Muscle of leg (tissue), 11 donors: Measurements from ENCODE around the gene COL9A3. TPM values are rescaled to one million over a fixed set of nuclear protein-coding genes. Genes with fewer than 3 reads are reported as not detected.
A peak's percentile ranks its signal among the peaks of the same experiment; 100 is the strongest.

Experiments used
- DNase-seq: peaks from one replicate; pipeline ENCODE4 v3.0.0; 2013
- H3K27ac ChIP-seq: one replicate; pipeline ENCODE4 v1.5.1; 2013; ENCODE audit warnings: mild to moderate bottlenecking, low read length, control low read depth
- H3K27me3 ChIP-seq: one replicate; pipeline ENCODE4 v1.6.1; 2013; ENCODE audit warnings: low read length; ENCODE audit not compliant: control insufficient read depth, insufficient read depth
- H3K36me3 ChIP-seq: one replicate; pipeline ENCODE4 v1.6.1; 2013; ENCODE audit warnings: low read length; ENCODE audit not compliant: control insufficient read depth, insufficient read depth
- H3K4me1 ChIP-seq: one replicate; pipeline ENCODE4 v1.6.1; 2013; ENCODE audit warnings: low read length; ENCODE audit not compliant: control insufficient read depth, insufficient read depth
- H3K4me3 ChIP-seq: one replicate; pipeline ENCODE4 v1.5.1; 2013; ENCODE audit warnings: low read length, control low read depth
- H3K9me3 ChIP-seq: replicated peaks from 2 replicates; pipeline ENCODE4 v1.6.1; 2013; ENCODE audit warnings: low read depth, low read length; ENCODE audit not compliant: control insufficient read depth
- WGBS: methylation state at CpG from one replicate; pipeline ENCODE4 v1.1.5; 2013; ENCODE audit warnings: missing lambda C conversion rate; ENCODE audit not compliant: insufficient coverage; 5-methylcytosine and 5-hydroxymethylcytosine counted together
- polyA plus RNA-seq, 8 donors: library from polyadenylated mRNA; unstranded; fragments of 120-200 nt; gene quantifications; one replicate each; pipeline versions ENCODE4 v1.2.1 to v1.2.3, GENCODE V29; 2013; ENCODE audit warnings: inconsistent platforms in 1 of 8, low replicate concordance in 1 of 8; ENCODE audit not compliant: insufficient read length in 8 of 8, insufficient read depth in 1 of 8
- total RNA-seq: library from RNA; stranded (reverse); fragments of 120-200 nt; gene quantifications from one replicate; pipeline ENCODE4 v1.2.4, GENCODE V29; 2013

Gene COL9A3
- total and polyA plus RNA-seq, 9 donors, result 6.4 to 43.5 (median 14.2) TPM

- Histone ChIP-seq H3K4me3 (no peak overlapping the region), H3K36me3 (peaks cover 4% of the 10 kb centered on the region), H3K27ac (peak overlapping the region; percentile 54), H3K9me3 (no peaks in the 10 kb centered on the region), H3K4me1 (peaks cover 51% of the 10 kb centered on the region), H3K27me3 (peaks cover 51% of the 10 kb centered on the region)
- no peak for DNase-seq
- WGBS, result 52% methylated on average over 9 of the region's 12 CpGs
Measured at GRCh38 chr20:62817975-62818591, 1.2 kb downstream of the COL9A3 start.

- no peaks in the 10 kb centered on the region for H3K36me3 ChIP-seq
- DNase-seq, result peak; percentile 84
- H3K27ac ChIP-seq, result peak overlapping the region; percentile 54
- no peaks in the 10 kb centered on the region for H3K9me3 ChIP-seq
- 5% methylated on average over 23 of the region's 25 CpGs for WGBS
- no peak overlapping the region for H3K4me3 ChIP-seq
- peaks cover 51% of the 10 kb centered on the region for H3K4me1 ChIP-seq
- H3K27me3 ChIP-seq, result peaks cover 51% of the 10 kb centered on the region
Measured at GRCh38 chr20:62818592-62819493, 2.0 kb downstream of the COL9A3 start.

- Histone ChIP-seq H3K4me3 (no peak overlapping the region), H3K27me3 (peaks cover 45% of the 10 kb centered on the region), H3K9me3 (no peaks in the 10 kb centered on the region), H3K36me3 (no peaks in the 10 kb centered on the region), H3K4me1 (peaks cover 57% of the 10 kb centered on the region), H3K27ac (peak overlapping the region; percentile 54)
- DNase-seq, result peak; percentile 65
- WGBS, result 48% methylated on average over 14 of the region's 16 CpGs
Measured at GRCh38 chr20:62819494-62820174, 2.8 kb downstream of the COL9A3 start.

GRCh38 chr20:62820208-62820961, 3.5 kb downstream of the COL9A3 start:
- Histone ChIP-seq H3K9me3 (no peaks in the 10 kb centered on the region), H3K36me3 (no peaks in the 10 kb centered on the region), H3K27me3 (peaks cover 37% of the 10 kb centered on the region), H3K27ac (no peak overlapping the region), H3K4me3 (no peak overlapping the region), H3K4me1 (peaks cover 52% of the 10 kb centered on the region)
- DNase-seq, result no peak
- WGBS, result 69% methylated on average over 22 of the region's 23 CpGs

GRCh38 chr20:62820962-62821725, 4.3 kb downstream of the COL9A3 start:
- H3K27ac ChIP-seq, result no peak overlapping the region
- H3K4me1 ChIP-seq, result peaks cover 45% of the 10 kb centered on the region
- no peak for DNase-seq
- H3K27me3 ChIP-seq, result peaks cover 30% of the 10 kb centered on the region
- no peaks in the 10 kb centered on the region for H3K36me3 ChIP-seq
- WGBS, result 88% methylated on average over 6 of the region's 19 CpGs
- no peaks in the 10 kb centered on the region for H3K9me3 ChIP-seq
- no peak overlapping the region for H3K4me3 ChIP-seq

GRCh38 chr20:62821726-62822210, 4.9 kb downstream of the COL9A3 start:
- Histone ChIP-seq H3K9me3 (no peaks in the 10 kb centered on the region), H3K36me3 (no peaks in the 10 kb centered on the region), H3K4me1 (peaks cover 40% of the 10 kb centered on the region), H3K4me3 (no peak overlapping the region), H3K27me3 (peaks cover 24% of the 10 kb centered on the region), H3K27ac (no peak overlapping the region)
- WGBS, result 60% methylated on average over 1 of the region's 12 CpGs
- DNase-seq, result no peak

- H3K36me3 ChIP-seq, result no peaks in the 10 kb centered on the region
- peaks cover 21% of the 10 kb centered on the region for H3K27me3 ChIP-seq
- DNase-seq, result no peak
- no peak overlapping the region for H3K27ac ChIP-seq
- WGBS, result 71% methylated on average over 6 of the region's 7 CpGs
- H3K4me1 ChIP-seq, result peaks cover 38% of the 10 kb centered on the region
- no peak overlapping the region for H3K4me3 ChIP-seq
- no peaks in the 10 kb centered on the region for H3K9me3 ChIP-seq
Measured at GRCh38 chr20:62822239-62822787, 5.5 kb downstream of the COL9A3 start.

- H3K4me1 ChIP-seq, result peaks cover 31% of the 10 kb centered on the region
- no peaks in the 10 kb centered on the region for H3K36me3 ChIP-seq
- no peak for DNase-seq
- H3K27me3 ChIP-seq, result peaks cover 13% of the 10 kb centered on the region
- 75% methylated on average over 10 of the region's 24 CpGs for WGBS
- H3K27ac ChIP-seq, result no peak overlapping the region
- no peak overlapping the region for H3K4me3 ChIP-seq
- no peaks in the 10 kb centered on the region for H3K9me3 ChIP-seq
Measured at GRCh38 chr20:62822788-62823651, 6.2 kb downstream of the COL9A3 start.
